IMR-90 (cell line): ENCODE results near the gene LSM14A. TPM values are rescaled to one million over a fixed set of nuclear protein-coding genes. Genes with fewer than 3 reads are reported as not detected.
A peak's percentile ranks its signal among the peaks of the same experiment; 100 is the strongest.

Source experiments
- ATAC-seq: fragments of 200-7000 bp; cut with Tn5 transposase; 2 replicates; pipeline ENCODE4 v1.9.1; 2020; ENCODE audit warnings: low read depth, mild to moderate bottlenecking, moderate library complexity
- BruUV-seq: library from RNA; stranded (reverse); fragments of 400-500 nt; replicated peaks from 2 replicates; lab custom pipeline; 2021; lab: Mats Ljungman, UMichigan
- CTCF ChIA-PET: fragments of 300-600 bp; formaldehyde crosslinking; extraction: SDS; loops from one replicate; lab custom pipeline; 2021; ENCODE audit warnings: antibody characterized with exemption; lab: Yijun Ruan, JAX
- POLR2A ChIA-PET: fragments of 300-600 bp; sonication (Branson Sonifier 250); formaldehyde crosslinking; loops from one replicate; lab custom pipeline; 2022; ENCODE audit warnings: antibody characterized with exemption; ENCODE audit not compliant: unreplicated experiment; lab: Charles Lee
- DNase-seq: peaks from one replicate; pipeline ENCODE4 v3.0.0; 2013
- H2AFZ ChIP-seq: replicated peaks from 2 replicates; pipeline ENCODE3; 2013; ENCODE audit warnings: low read length, mild to moderate bottlenecking; ENCODE audit not compliant: poor library complexity
- H2AK5ac ChIP-seq: 2 replicates; pipeline ENCODE4 v1.6.1; 2013; ENCODE audit warnings: low read depth, low read length, inconsistent platforms
- H2AK9ac ChIP-seq: replicated peaks from 2 replicates; pipeline ENCODE3; 2013; ENCODE audit warnings: mild to moderate bottlenecking, low read depth, low read length, moderate library complexity; ENCODE audit not compliant: poor library complexity
- H2BK120ac ChIP-seq: 2 replicates; pipeline ENCODE4 v1.6.1; 2013; ENCODE audit warnings: low read depth, low read length, inconsistent platforms
- H2BK15ac ChIP-seq: 3 replicates; pipeline ENCODE4 v1.6.1; 2013; ENCODE audit warnings: low read depth, low read length, inconsistent platforms
- H2BK20ac ChIP-seq: 2 replicates; pipeline ENCODE4 v1.6.1; 2013; ENCODE audit warnings: low read depth, mild to moderate bottlenecking, inconsistent platforms, low read length, moderate library complexity
- H2BK5ac ChIP-seq: 2 replicates; pipeline ENCODE4 v1.6.1; 2013; ENCODE audit warnings: mild to moderate bottlenecking, low read depth, low read length, inconsistent platforms; ENCODE audit not compliant: poor library complexity, severe bottlenecking
- H3K14ac ChIP-seq: replicated peaks from 2 replicates; pipeline ENCODE4 v1.6.1; 2013; ENCODE audit warnings: low read depth, low read length, inconsistent platforms
- H3K18ac ChIP-seq: 2 replicates; pipeline ENCODE4 v1.6.1; 2013; ENCODE audit warnings: low read depth, low read length, control low read depth
- H3K23ac ChIP-seq: 2 replicates; pipeline ENCODE4 v1.6.1; 2013; ENCODE audit warnings: low read depth, low read length, inconsistent platforms
- H3K27ac ChIP-seq: 2 replicates; pipeline ENCODE4 v1.5.1; 2013; ENCODE audit warnings: mild to moderate bottlenecking, control low read depth, low read length; ENCODE audit not compliant: insufficient read depth
- H3K27me3 ChIP-seq: 2 replicates; pipeline ENCODE4 v1.6.1; 2013; ENCODE audit warnings: low read length; ENCODE audit not compliant: control insufficient read depth, insufficient read depth
- H3K36me3 ChIP-seq: 2 replicates; pipeline ENCODE4 v1.6.1; 2013; ENCODE audit warnings: low read length, mixed read lengths; ENCODE audit not compliant: control insufficient read depth, insufficient read depth
- H3K4ac ChIP-seq: 2 replicates; pipeline ENCODE4 v1.6.1; 2013; ENCODE audit warnings: low read depth, low read length, inconsistent platforms
- H3K4me1 ChIP-seq: 2 replicates; pipeline ENCODE4 v1.6.1; 2013; ENCODE audit warnings: low read length, mixed read lengths; ENCODE audit not compliant: control insufficient read depth, insufficient read depth
- H3K4me2 ChIP-seq: 2 replicates; pipeline ENCODE4 v1.6.1; 2013; ENCODE audit warnings: low read depth, mild to moderate bottlenecking, control low read depth, low read length, moderate library complexity
- H3K4me3 ChIP-seq: 2 replicates; pipeline ENCODE4 v1.5.1; 2013; ENCODE audit warnings: low read depth, mild to moderate bottlenecking, control low read depth, low read length, moderate library complexity; ENCODE audit not compliant: insufficient read depth
- H3K56ac ChIP-seq: 2 replicates; pipeline ENCODE4 v1.6.1; 2013; ENCODE audit warnings: low read length, inconsistent platforms; ENCODE audit not compliant: insufficient read depth; ENCODE audit errors: extremely low read depth
- H3K79me1 ChIP-seq, 2 experiments: 2 replicates each; pipeline ENCODE4 v1.6.1; 2013; ENCODE audit warnings: low read length in 2 of 2, inconsistent platforms in 1 of 2, low read depth in 1 of 2
- H3K9ac ChIP-seq: 2 replicates; pipeline ENCODE4 v1.6.1; 2013; ENCODE audit warnings: low read depth, low read length, control low read depth
- H3K9me1 ChIP-seq: 2 replicates; pipeline ENCODE4 v1.6.1; 2013; ENCODE audit warnings: low read length, inconsistent platforms; ENCODE audit not compliant: insufficient read depth
- H3K9me3 ChIP-seq: 2 replicates; pipeline ENCODE4 v1.6.1; 2013; ENCODE audit warnings: low read length; ENCODE audit not compliant: control insufficient read depth, insufficient read depth
- H4K20me1 ChIP-seq: 2 replicates; pipeline ENCODE4 v1.6.1; 2013; ENCODE audit warnings: low read length, inconsistent platforms; ENCODE audit not compliant: insufficient read depth
- H4K5ac ChIP-seq: 2 replicates; pipeline ENCODE4 v1.6.1; 2013; ENCODE audit warnings: mild to moderate bottlenecking, low read depth, low read length, control low read depth
- H4K8ac ChIP-seq, 2 experiments: 2 replicates each; pipeline ENCODE4 v1.6.1; 2013; ENCODE audit warnings: low read depth in 2 of 2, low read length in 2 of 2, control low read depth in 1 of 2, inconsistent platforms in 1 of 2
- H4K91ac ChIP-seq: 2 replicates; pipeline ENCODE4 v1.6.1; 2013; ENCODE audit warnings: low read depth, low read length, inconsistent platforms; ENCODE audit not compliant: insufficient read depth
- CEBPB ChIP-seq: IDR thresholded peaks from 2 replicates; pipeline ENCODE4 v1.6.1; 2012; ENCODE audit warnings: low read depth, low read length, improper control_type of control experiment
- MAFK ChIP-seq: IDR thresholded peaks from 2 replicates; pipeline ENCODE4 v1.6.1; 2012; ENCODE audit warnings: low read depth, low read length, improper control_type of control experiment
- WGBS, 2 experiments: methylation state at CpG; one replicate each; pipeline versions ENCODE4 v1.1.5 to v1.1.7; 2013; ENCODE audit warnings: missing lambda C conversion rate in 2 of 2; ENCODE audit not compliant: insufficient read length in 1 of 2; ENCODE audit errors: extremely low coverage in 2 of 2; 5-methylcytosine and 5-hydroxymethylcytosine counted together
- dilution Hi-C: fragments of 300-500 bp; cut with HindIII; formaldehyde crosslinking; loops from one replicate; pipeline ENCODE4 v1.14.3; 2018; ENCODE audit warnings: low sequenced_read_pairs; ENCODE audit not compliant: unreplicated experiment
- in situ Hi-C: fragments of 300-500 bp; cut with MboI; formaldehyde crosslinking; loops from 3 replicates; pipeline ENCODE4 v1.14.3; 2019; ENCODE audit warnings: low sequenced_read_pairs, inconsistent platforms, mixed read lengths
- intact Hi-C: fragments of 100-400 bp; cut with micrococcal nuclease; formaldehyde crosslinking; loops from 2 replicates; pipeline ENCODE4 v1.10.0; 2022
- polyA plus RNA-seq, 3 experiments: library from polyadenylated mRNA; depleted of rRNA; stranded (reverse); fragments of >200 nt; gene quantifications; 2 replicates each; pipeline ENCODE4 v1.2.3, GENCODE V29; 2012; ENCODE audit warnings: low replicate concordance in 1 of 3
- total RNA-seq: library from RNA; depleted of rRNA; stranded (reverse); fragments of >200 nt; gene quantifications from 2 replicates; pipeline ENCODE4 v1.2.3, GENCODE V29; 2012

LSM14A gene
- total and polyA plus RNA-seq, 2 of the 4 experiments (the other 2 are of a cell fraction): 44.3 to 54.8 TPM

DNA sequence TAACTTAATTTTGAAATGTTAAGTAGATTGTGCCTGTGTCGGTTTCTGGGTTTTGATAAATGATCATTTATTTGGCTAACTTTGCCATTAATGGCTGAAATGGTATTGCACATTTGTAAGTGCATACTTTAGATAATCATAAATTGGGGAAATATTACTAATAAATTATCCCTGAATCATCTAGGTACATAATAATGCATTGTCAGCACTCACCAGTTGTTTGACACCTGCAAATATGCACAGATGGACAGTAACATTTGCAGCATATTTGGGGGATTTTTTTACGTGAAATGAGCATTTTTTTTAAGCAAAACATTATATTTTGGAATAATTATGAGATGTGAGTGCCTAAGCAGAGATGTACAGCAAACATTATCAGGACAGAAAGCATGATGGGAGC is 41.0 kb downstream of the LSM14A start:
- Histone ChIP-seq H2AK9ac (no peak overlapping the region), H3K4me3 (no peak overlapping the region), H3K4me1 (peaks cover 3% of the 10 kb centered on the region), H3K18ac (no peak overlapping the region), H3K9me1 (peaks cover 9% of the 10 kb centered on the region), H3K14ac (no peak overlapping the region), H2BK120ac (no peak overlapping the region), H3K4ac (no peak overlapping the region), H2BK5ac (no peak overlapping the region), H3K9me3 (no peaks in the 10 kb centered on the region), H2AK5ac (no peak overlapping the region), H4K20me1 (peaks cover 42% of the 10 kb centered on the region), H3K27ac (no peak overlapping the region), H3K36me3 (peaks cover 29% of the 10 kb centered on the region), H4K91ac (no peak overlapping the region), H4K8ac (no peak overlapping the region), H3K27me3 (no peaks in the 10 kb centered on the region), H2BK15ac (no peak overlapping the region), H3K9ac (no peak overlapping the region), H2BK20ac (no peak overlapping the region), H3K56ac (no peak overlapping the region), H3K79me1 (peaks cover 16 to 61% of the 10 kb centered on the region in 2 experiments), H3K23ac (no peak overlapping the region), H2AFZ (no peak overlapping the region), H3K4me2 (no peak overlapping the region), H4K5ac (no peak overlapping the region)
- in situ Hi-C loops: no loop called here
- no TSS peak for BruUV-seq
- 100% methylated on average over 1 of the region's 2 CpGs; no CpG with 5 or more reads in 1 of the 2 experiments for WGBS, 2 experiments
- ChIA-PET CTCF (no interaction called here), POLR2A (no interaction called here)
- dilution Hi-C loops: no loop called here
- DNase-seq (no peak), ATAC-seq (no peak)
- TF ChIP-seq MAFK (peak; percentile 85), CEBPB (no peak)
- intact Hi-C loops: loop anchor here (5.0 kb wide), 1 partner anchor 36 kb away; no protein-coding TSS in a partner anchor
